HL-60 (cell line): Measurements from ENCODE around the gene UFD1.

Experiments
- DNase-seq, 2 experiments: peaks; one replicate each; pipeline ENCODE4 v3.0.0-alpha.2; 2010 to 2020; ENCODE audit warnings: low read depth in 1 of 2, low spot score in 1 of 2
- H3K27ac ChIP-seq: fragments of 250-450 bp; sonication (Bioruptor Pico); replicated peaks from 2 replicates; pipeline ENCODE4 v1.5.1; 2020; ENCODE audit warnings: mild to moderate bottlenecking, moderate library complexity
- H3K27me3 ChIP-seq: fragments of 250-450 bp; sonication (Bioruptor Pico); 2 replicates; pipeline ENCODE4 v1.5.1; 2021; ENCODE audit warnings: mild to moderate bottlenecking, moderate library complexity; ENCODE audit not compliant: insufficient read depth, poor library complexity, severe bottlenecking
- H3K4me3 ChIP-seq: replicated peaks from 2 replicates; pipeline ENCODE4 v1.5.1; 2011; ENCODE audit warnings: mild to moderate bottlenecking, control low read depth, low read length; ENCODE audit not compliant: insufficient read depth
- GABPA ChIP-seq: IDR thresholded peaks from 2 replicates; pipeline ENCODE4 v1.6.1; 2012; ENCODE audit warnings: low read depth
- POLR2AphosphoS5 ChIP-seq: IDR thresholded peaks from 2 replicates; pipeline ENCODE4 v1.6.1; 2012; ENCODE audit warnings: low read depth
- SPI1 ChIP-seq: IDR thresholded peaks from 2 replicates; pipeline ENCODE4 v1.6.1; 2012; ENCODE audit warnings: low read depth, mild to moderate bottlenecking, borderline replicate concordance
- TF ChIP-seq, protein P1 (sequence below): IDR thresholded peaks from one replicate; pipeline ENCODE4 v1.5.1; 2011; ENCODE audit warnings: low read length, control low read depth, inconsistent platforms; ENCODE audit not compliant: insufficient read depth
- TF ChIP-seq, protein P2 (sequence below): IDR thresholded peaks from 2 replicates; pipeline ENCODE4 v1.6.1; 2012; ENCODE audit warnings: low read depth; ENCODE audit not compliant: insufficient replicate concordance

The UFD1 gene

DNA sequence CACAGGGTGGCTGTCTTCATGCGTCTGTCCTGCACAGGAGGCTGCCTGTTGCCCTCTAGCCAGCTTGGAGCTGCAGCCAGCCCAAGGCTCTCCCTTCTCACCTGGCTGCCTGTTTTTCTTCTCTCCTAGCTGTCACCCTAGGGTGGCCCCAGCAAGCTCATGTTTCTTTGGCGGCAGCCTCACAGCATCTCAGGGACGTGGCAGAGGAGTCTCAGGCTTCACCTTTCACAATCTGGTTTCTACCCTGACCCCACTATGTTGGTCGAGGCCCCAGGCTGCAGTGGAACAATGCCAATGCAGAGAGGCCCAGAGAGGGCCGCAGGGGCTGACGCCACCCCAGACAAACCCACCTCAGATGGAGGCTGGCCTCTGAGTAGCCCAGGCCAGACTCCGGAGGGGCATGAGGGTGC lies 47.7 kb upstream of the UFD1 start:
- Histone ChIP-seq H3K4me3 (no peak overlapping the region), H3K27me3 (peaks cover 30% of the 10 kb centered on the region), H3K27ac (no peak overlapping the region)
- DNase-seq: no peak
- TF ChIP-seq POLR2AphosphoS5: no peak
- no peak for TF ChIP-seq GABPA
- TF ChIP-seq, protein P1, sequence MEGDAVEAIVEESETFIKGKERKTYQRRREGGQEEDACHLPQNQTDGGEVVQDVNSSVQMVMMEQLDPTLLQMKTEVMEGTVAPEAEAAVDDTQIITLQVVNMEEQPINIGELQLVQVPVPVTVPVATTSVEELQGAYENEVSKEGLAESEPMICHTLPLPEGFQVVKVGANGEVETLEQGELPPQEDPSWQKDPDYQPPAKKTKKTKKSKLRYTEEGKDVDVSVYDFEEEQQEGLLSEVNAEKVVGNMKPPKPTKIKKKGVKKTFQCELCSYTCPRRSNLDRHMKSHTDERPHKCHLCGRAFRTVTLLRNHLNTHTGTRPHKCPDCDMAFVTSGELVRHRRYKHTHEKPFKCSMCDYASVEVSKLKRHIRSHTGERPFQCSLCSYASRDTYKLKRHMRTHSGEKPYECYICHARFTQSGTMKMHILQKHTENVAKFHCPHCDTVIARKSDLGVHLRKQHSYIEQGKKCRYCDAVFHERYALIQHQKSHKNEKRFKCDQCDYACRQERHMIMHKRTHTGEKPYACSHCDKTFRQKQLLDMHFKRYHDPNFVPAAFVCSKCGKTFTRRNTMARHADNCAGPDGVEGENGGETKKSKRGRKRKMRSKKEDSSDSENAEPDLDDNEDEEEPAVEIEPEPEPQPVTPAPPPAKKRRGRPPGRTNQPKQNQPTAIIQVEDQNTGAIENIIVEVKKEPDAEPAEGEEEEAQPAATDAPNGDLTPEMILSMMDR: no peak
- TF ChIP-seq SPI1: no peak
- TF ChIP-seq, protein P2, sequence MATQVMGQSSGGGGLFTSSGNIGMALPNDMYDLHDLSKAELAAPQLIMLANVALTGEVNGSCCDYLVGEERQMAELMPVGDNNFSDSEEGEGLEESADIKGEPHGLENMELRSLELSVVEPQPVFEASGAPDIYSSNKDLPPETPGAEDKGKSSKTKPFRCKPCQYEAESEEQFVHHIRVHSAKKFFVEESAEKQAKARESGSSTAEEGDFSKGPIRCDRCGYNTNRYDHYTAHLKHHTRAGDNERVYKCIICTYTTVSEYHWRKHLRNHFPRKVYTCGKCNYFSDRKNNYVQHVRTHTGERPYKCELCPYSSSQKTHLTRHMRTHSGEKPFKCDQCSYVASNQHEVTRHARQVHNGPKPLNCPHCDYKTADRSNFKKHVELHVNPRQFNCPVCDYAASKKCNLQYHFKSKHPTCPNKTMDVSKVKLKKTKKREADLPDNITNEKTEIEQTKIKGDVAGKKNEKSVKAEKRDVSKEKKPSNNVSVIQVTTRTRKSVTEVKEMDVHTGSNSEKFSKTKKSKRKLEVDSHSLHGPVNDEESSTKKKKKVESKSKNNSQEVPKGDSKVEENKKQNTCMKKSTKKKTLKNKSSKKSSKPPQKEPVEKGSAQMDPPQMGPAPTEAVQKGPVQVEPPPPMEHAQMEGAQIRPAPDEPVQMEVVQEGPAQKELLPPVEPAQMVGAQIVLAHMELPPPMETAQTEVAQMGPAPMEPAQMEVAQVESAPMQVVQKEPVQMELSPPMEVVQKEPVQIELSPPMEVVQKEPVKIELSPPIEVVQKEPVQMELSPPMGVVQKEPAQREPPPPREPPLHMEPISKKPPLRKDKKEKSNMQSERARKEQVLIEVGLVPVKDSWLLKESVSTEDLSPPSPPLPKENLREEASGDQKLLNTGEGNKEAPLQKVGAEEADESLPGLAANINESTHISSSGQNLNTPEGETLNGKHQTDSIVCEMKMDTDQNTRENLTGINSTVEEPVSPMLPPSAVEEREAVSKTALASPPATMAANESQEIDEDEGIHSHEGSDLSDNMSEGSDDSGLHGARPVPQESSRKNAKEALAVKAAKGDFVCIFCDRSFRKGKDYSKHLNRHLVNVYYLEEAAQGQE: no peak

DNA sequence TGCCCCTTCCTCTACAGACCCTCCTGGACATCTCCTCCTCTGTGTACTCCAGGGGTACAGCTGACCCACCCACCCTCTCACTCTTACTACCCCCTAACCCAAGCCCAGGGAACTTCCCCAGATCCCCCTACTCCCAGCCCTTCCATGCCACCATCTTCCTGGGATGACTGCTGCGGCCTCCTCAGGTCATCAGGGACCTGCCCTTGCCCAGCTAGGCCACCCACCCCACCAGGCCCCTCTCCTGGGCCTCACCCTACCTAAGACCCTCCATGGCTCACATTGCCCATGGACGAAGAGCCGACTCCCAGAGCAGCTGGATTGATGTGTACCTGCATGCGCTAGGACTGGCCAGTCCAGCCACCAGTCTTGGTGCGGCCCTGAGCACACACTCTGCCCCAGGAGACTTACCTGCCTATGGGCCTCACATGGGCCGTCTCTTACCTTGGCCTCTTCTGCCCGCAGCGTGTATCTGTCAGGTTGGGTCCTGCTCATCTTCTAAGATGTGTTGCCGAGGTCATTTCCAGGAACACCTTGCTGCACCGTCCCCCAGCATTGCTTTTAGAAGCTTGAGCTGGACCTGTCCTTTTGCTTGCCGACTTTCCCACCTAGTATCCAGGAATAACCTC lies 47.2 kb upstream of the UFD1 start:
- DNase-seq: no peak
- H3K4me3 ChIP-seq: no peak overlapping the region
- peaks cover 30% of the 10 kb centered on the region for H3K27me3 ChIP-seq
- H3K27ac ChIP-seq: no peak overlapping the region
- TF ChIP-seq, protein P1: no peak
- TF ChIP-seq, protein P2: no peak
- TF ChIP-seq SPI1 (no peak), GABPA (no peak)

DNA sequence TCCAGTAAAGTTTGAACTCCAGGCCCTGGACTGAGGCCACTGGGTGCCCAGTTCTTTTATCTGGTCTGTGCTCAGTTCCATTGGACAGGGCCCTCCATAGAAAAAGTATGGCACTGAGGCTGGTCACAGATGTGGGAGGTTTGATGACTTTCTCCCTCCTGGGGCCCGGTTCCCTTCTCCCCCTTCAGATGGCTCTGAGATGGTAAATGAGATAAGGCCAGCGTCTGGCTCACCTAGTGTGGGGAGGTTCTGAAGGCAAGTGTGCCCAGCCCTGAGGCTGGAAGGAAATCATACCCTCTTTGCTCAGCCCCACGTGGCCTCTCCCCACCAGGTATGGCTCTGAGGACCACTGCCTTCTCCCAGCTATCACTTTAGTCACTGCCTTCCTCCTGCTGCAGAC lies 46.7 kb upstream of the UFD1 start:
- H3K27me3 ChIP-seq: peaks cover 30% of the 10 kb centered on the region
- no peak for DNase-seq
- no peak overlapping the region for H3K4me3 ChIP-seq
- TF ChIP-seq POLR2AphosphoS5: no peak
- TF ChIP-seq, protein P1: no peak
- TF ChIP-seq SPI1: no peak
- TF ChIP-seq GABPA: no peak
- TF ChIP-seq, protein P2: no peak
- no peak overlapping the region for H3K27ac ChIP-seq
